ENCODE results near the gene AVPR1A. TPM values are rescaled to one million over a fixed set of nuclear protein-coding genes. Genes with fewer than 3 reads are reported as not detected.
A peak's percentile ranks its signal among the peaks of the same experiment; 100 is the strongest.
"Not testable (repeated sequence)": the region's sequence is repeated elsewhere in the genome, so short reads cannot be mapped to it uniquely, and the experiment has no call there.

Gene AVPR1A
- total RNA-seq: 10 to 100 TPM in 1 of 4 donors, 1 to 10 TPM in 3; 2.6 to 20.6 (median 6.9) TPM

- intact Hi-C loops (cut with DNase I; ENCODE audit: low total_unique reads): no loop called here
- no peak for TF ChIP-seq CTCF (IDR thresholded peaks at IDR 0.05)
- TF ChIP-seq POLR2A (IDR thresholded peaks at IDR 0.05): no peak
- peak; percentile 18 to 84 for DNase-seq (ENCODE audit: low spot score in 2 of 2)
- WGBS, 2 donors: 1 to 3% methylated on average over 45 to 49 of the region's 64 CpGs
- peak within 1 kb of the TSS; percentile 25 for H3K4me3 ChIP-seq (ENCODE audit: low read depth, poor library complexity, severe bottlenecking)
These were observed at the start of gene AVPR1A for GRCh38 chr12:63150713-63151622. Gene AVPR1A, minus strand, starts transcription at chr12:63151201. Its CDS starts 365 bp downstream, at chr12:63150836.

- DNase-seq (ENCODE audit: low spot score in 2 of 2): no peak
- intact Hi-C loops (cut with DNase I; ENCODE audit: low total_unique reads): no loop called here
- no peak for TF ChIP-seq POLR2A (IDR thresholded peaks at IDR 0.05)
- no peak for TF ChIP-seq CTCF (IDR thresholded peaks at IDR 0.05)
- WGBS, 2 donors: 89 to 96% methylated on average over 7 of the region's 7 CpGs
- no peak overlapping the region for H3K4me3 ChIP-seq (ENCODE audit: low read depth, poor library complexity, severe bottlenecking)
These were observed 45.2 kb upstream of the AVPR1A start for GRCh38 chr12:63196168-63196567.

- 63 to 75% methylated on average over 2 of the region's 2 CpGs for WGBS, 2 donors
- intact Hi-C loops (cut with DNase I; ENCODE audit: low total_unique reads): no loop called here
- H3K4me3 ChIP-seq (ENCODE audit: low read depth, poor library complexity, severe bottlenecking): no peak overlapping the region
- DNase-seq (ENCODE audit: low spot score in 2 of 2): no peak
- TF ChIP-seq POLR2A (IDR thresholded peaks at IDR 0.05): no peak
These were observed 28.2 kb upstream of the AVPR1A start for GRCh38 chr12:63179224-63179623.

GRCh38 chr12:63170321-63170720, 19.3 kb upstream of the AVPR1A start:
- no peak for DNase-seq (ENCODE audit: low spot score in 2 of 2)
- intact Hi-C loops (cut with DNase I; ENCODE audit: low total_unique reads): no loop called here
- no peak for TF ChIP-seq POLR2A (IDR thresholded peaks at IDR 0.05)
- TF ChIP-seq CTCF (IDR thresholded peaks at IDR 0.05): no peak
- no peak overlapping the region for H3K4me3 ChIP-seq (ENCODE audit: low read depth, poor library complexity, severe bottlenecking)

- H3K4me3 ChIP-seq (ENCODE audit: low read depth, poor library complexity, severe bottlenecking); DNase-seq (ENCODE audit: low spot score in 2 of 2); intact Hi-C loops (cut with DNase I; ENCODE audit: low total_unique reads): not testable (repeated sequence)
- 82 to 84% methylated on average over 6 of the region's 6 CpGs for WGBS, 2 donors
These were observed 16.7 kb upstream of the AVPR1A start for GRCh38 chr12:63167741-63168140.

- intact Hi-C loops (cut with DNase I; ENCODE audit: low total_unique reads): no loop called here
- WGBS, 2 donors: 76 to 80% methylated on average over 2 of the region's 2 CpGs
These were observed 13.9 kb upstream of the AVPR1A start for GRCh38 chr12:63164911-63165310.

More at GRCh38 chr12:63164911-63165310, 13.9 kb upstream of the AVPR1A start:
- TF ChIP-seq CTCF (IDR thresholded peaks at IDR 0.05): no peak
- TF ChIP-seq POLR2A (IDR thresholded peaks at IDR 0.05): no peak
- H3K4me3 ChIP-seq (ENCODE audit: low read depth, poor library complexity, severe bottlenecking): no peak overlapping the region
- DNase-seq (ENCODE audit: low spot score in 2 of 2): no peak
